HG03439 (cell line): ENCODE data around the gene SORBS2.
A peak's percentile ranks its signal among the peaks of the same experiment; 100 is the strongest.
"Not testable (repeated sequence)": the region's sequence is repeated elsewhere in the genome, so short reads cannot be mapped to it uniquely, and the experiment has no call there.

ENCODE experiments used
- ATAC-seq: cut with Tn5 transposase; IDR thresholded peaks from one replicate; pipeline ENCODE4 v1.9.1; 2021; ENCODE audit warnings: mild to moderate bottlenecking, moderate library complexity; ENCODE audit not compliant: unreplicated experiment

SORBS2 gene

GRCh38 chr4:185811509-185812364 lies at the start of gene SORBS2:
Gene SORBS2, minus strand, starts transcription at chr4:185812194. Its CDS starts 121,623 bp downstream, at chr4:185690571.
- peak; percentile 79 for ATAC-seq

GRCh38 chr4:185859111-185859510 lies 47.1 kb upstream of the SORBS2 start:
- no peak for ATAC-seq

GRCh38 chr4:185857561-185857960 lies 45.6 kb upstream of the SORBS2 start:
- not testable (repeated sequence) for ATAC-seq

GRCh38 chr4:185853841-185854240 lies 41.8 kb upstream of the SORBS2 start:
- no peak for ATAC-seq

GRCh38 chr4:185852961-185853360 lies 41.0 kb upstream of the SORBS2 start:
- ATAC-seq = no peak

GRCh38 chr4:185849664-185850550 lies 37.9 kb upstream of the SORBS2 start:
- no peak for ATAC-seq

GRCh38 chr4:185847352-185848097 lies 35.5 kb upstream of the SORBS2 start:
- ATAC-seq = no peak

GRCh38 chr4:185846505-185847150 lies 34.6 kb upstream of the SORBS2 start:
- ATAC-seq = no peak

- ATAC-seq = no peak
Measured at GRCh38 chr4:185845966-185846365, 34.0 kb upstream of the SORBS2 start.

GRCh38 chr4:185841451-185841850 lies 29.5 kb upstream of the SORBS2 start:
- ATAC-seq = no peak

- ATAC-seq = no peak
Measured at GRCh38 chr4:185840953-185841352, 29.0 kb upstream of the SORBS2 start.

- no peak for ATAC-seq
Measured at GRCh38 chr4:185840201-185840600, 28.2 kb upstream of the SORBS2 start.

- no peak for ATAC-seq
Measured at GRCh38 chr4:185839770-185840169, 27.8 kb upstream of the SORBS2 start.

GRCh38 chr4:185839194-185839712 lies 27.3 kb upstream of the SORBS2 start:
- ATAC-seq = no peak

- no peak for ATAC-seq
Measured at GRCh38 chr4:185838514-185839193, 26.7 kb upstream of the SORBS2 start.

GRCh38 chr4:185838104-185838452 lies 26.1 kb upstream of the SORBS2 start:
- no peak for ATAC-seq

- ATAC-seq = no peak
Measured at GRCh38 chr4:185837415-185838103, 25.6 kb upstream of the SORBS2 start.

- ATAC-seq = no peak
Measured at GRCh38 chr4:185836241-185837084, 24.5 kb upstream of the SORBS2 start.
